ENCODE results near the gene COG8.

- TF ChIP-seq, protein P1, sequence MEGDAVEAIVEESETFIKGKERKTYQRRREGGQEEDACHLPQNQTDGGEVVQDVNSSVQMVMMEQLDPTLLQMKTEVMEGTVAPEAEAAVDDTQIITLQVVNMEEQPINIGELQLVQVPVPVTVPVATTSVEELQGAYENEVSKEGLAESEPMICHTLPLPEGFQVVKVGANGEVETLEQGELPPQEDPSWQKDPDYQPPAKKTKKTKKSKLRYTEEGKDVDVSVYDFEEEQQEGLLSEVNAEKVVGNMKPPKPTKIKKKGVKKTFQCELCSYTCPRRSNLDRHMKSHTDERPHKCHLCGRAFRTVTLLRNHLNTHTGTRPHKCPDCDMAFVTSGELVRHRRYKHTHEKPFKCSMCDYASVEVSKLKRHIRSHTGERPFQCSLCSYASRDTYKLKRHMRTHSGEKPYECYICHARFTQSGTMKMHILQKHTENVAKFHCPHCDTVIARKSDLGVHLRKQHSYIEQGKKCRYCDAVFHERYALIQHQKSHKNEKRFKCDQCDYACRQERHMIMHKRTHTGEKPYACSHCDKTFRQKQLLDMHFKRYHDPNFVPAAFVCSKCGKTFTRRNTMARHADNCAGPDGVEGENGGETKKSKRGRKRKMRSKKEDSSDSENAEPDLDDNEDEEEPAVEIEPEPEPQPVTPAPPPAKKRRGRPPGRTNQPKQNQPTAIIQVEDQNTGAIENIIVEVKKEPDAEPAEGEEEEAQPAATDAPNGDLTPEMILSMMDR (IDR thresholded peaks at IDR 0.05) = no peak
- TF ChIP-seq POLR2AphosphoS5 (IDR thresholded peaks at IDR 0.05; ENCODE audit: insufficient read depth in 1 of 2, low read depth in 1 of 2) (no peak), POLR2A (IDR thresholded peaks at IDR 0.05) (no peak)
Measured at GRCh38 chr16:69293401-69293800, 46.0 kb downstream of the COG8 start.

Measured in vagina (tissue), 2 donors.